GM12878 (cell line): Measurements from ENCODE around the gene TLE3. TPM values are rescaled to one million over a fixed set of nuclear protein-coding genes. Genes with fewer than 3 reads are reported as not detected.

Source experiments
- CHD1 ChIP-seq: IDR thresholded peaks from 2 replicates; pipeline ENCODE4 v1.6.1; 2012; ENCODE audit warnings: low read depth, low read length, improper control_type of control experiment
- CREB1 ChIP-seq: IDR thresholded peaks from 2 replicates; pipeline ENCODE4 v1.6.1; 2012; ENCODE audit warnings: low read depth, mild to moderate bottlenecking, inconsistent platforms
- EZH2 ChIP-seq: IDR thresholded peaks from 2 replicates; pipeline ENCODE4 v1.6.1; 2012; ENCODE audit warnings: low read depth, mild to moderate bottlenecking, control low read depth, inconsistent platforms, low read length, borderline replicate concordance; ENCODE audit not compliant: control insufficient read depth
- PML ChIP-seq: IDR thresholded peaks from 2 replicates; pipeline ENCODE4 v1.6.1; 2012; ENCODE audit warnings: low read length, inconsistent platforms
- REST ChIP-seq: IDR thresholded peaks from 2 replicates; pipeline ENCODE4 v1.6.1; 2012; ENCODE audit warnings: mild to moderate bottlenecking, low read depth, low read length
- SKIL ChIP-seq: fragments of 450-650 bp; IDR thresholded peaks from 2 replicates; pipeline ENCODE4 v1.6.1; 2017; ENCODE audit warnings: mild to moderate bottlenecking, low read depth, inconsistent platforms; ENCODE audit not compliant: poor library complexity, severe bottlenecking
- USF1 ChIP-seq: IDR thresholded peaks from 2 replicates; pipeline ENCODE4 v1.6.1; 2011; ENCODE audit warnings: borderline replicate concordance, low read depth, mild to moderate bottlenecking, moderate library complexity, mixed read lengths, low read length; ENCODE audit not compliant: insufficient read depth; ENCODE audit errors: extremely low read length
- YY1 ChIP-seq: IDR thresholded peaks from 2 replicates; pipeline ENCODE4 v1.6.1; 2011; ENCODE audit warnings: low read depth, mild to moderate bottlenecking, low read length
- ZNF24 ChIP-seq: fragments of 450-650 bp; IDR thresholded peaks from 2 replicates; pipeline ENCODE4 v1.6.1; 2017; ENCODE audit warnings: antibody characterized with exemption, mild to moderate bottlenecking
- polyA plus RNA-seq, 11 experiments: library from polyadenylated mRNA; depleted of rRNA in 4 of 11; unstranded in 6 of 11; stranded (reverse) in 5 of 11; fragments of >200 nt; fragmentation: Nextera tagmentation in 4 of 11; fragmentation: Illumina TruSeq in 1 of 11; extraction: Ambion mirVana in 4 of 11; extraction: Trizol in 1 of 11; gene quantifications; 1 replicate in 1 of 11; 2 replicates in 10 of 11; pipeline versions ENCODE4 v1.2.1 to v1.2.3, GENCODE V29; 2011 to 2016; ENCODE audit warnings: inconsistent platforms in 2 of 11, missing spikeins in 2 of 11, low read depth in 1 of 11
- total RNA-seq, 4 experiments: library from RNA; depleted of rRNA in 3 of 4; stranded (reverse); fragments of >200 nt in 3 of 4; fragmentation: Illumina TruSeq in 1 of 4; extraction: Trizol in 1 of 4; gene quantifications; 2 replicates each; pipeline versions ENCODE4 v1.2.1 to v1.2.3, GENCODE V29; 2013 to 2021

Gene TLE3
- total and polyA plus RNA-seq, 10 of the 15 experiments (the other 5 are each of a cell fraction or from before 2014, with no cell fraction given), result 1.2 to 65.5 (median 9.7) TPM

GRCh38 chr15:70083418-70083817 is 14.3 kb downstream of the TLE3 start (continued):
- TF ChIP-seq CREB1 (no peak), CHD1 (no peak), EZH2 (no peak), YY1 (no peak), REST (no peak), PML (no peak), USF1 (no peak), ZNF24 (no peak), SKIL (no peak)
